BE2C (cell line): ENCODE results near the gene COX6B1.
"Not testable (repeated sequence)": the region's sequence is repeated elsewhere in the genome, so short reads cannot be mapped to it uniquely, and the experiment has no call there.

Experiments
- DNase-seq: peaks from one replicate; pipeline ENCODE4 v3.0.0-alpha.2; 2020
- H3K27me3 ChIP-seq: fragments of 250-450 bp; sonication (Bioruptor Pico); 2 replicates; pipeline ENCODE4 v1.5.1; 2020; ENCODE audit warnings: mild to moderate bottlenecking
- H3K36me3 ChIP-seq: fragments of 250-450 bp; sonication (Bioruptor Pico); 2 replicates; pipeline ENCODE4 v1.5.1; 2020; ENCODE audit warnings: mild to moderate bottlenecking
- H3K4me1 ChIP-seq: fragments of 250-450 bp; sonication (Bioruptor Pico); 2 replicates; pipeline ENCODE4 v1.5.1; 2020
- H3K4me3 ChIP-seq: 2 replicates; pipeline ENCODE4 v1.5.1; 2011; ENCODE audit warnings: low read depth, low read length
- H3K9me3 ChIP-seq: fragments of 250-450 bp; sonication (Bioruptor Pico); 2 replicates; pipeline ENCODE4 v1.5.1; 2020
- CTCF ChIP-seq: IDR thresholded peaks from 2 replicates; pipeline ENCODE4 v1.5.1; 2012; ENCODE audit warnings: mild to moderate bottlenecking, low read depth, low read length

The COX6B1 gene

DNA sequence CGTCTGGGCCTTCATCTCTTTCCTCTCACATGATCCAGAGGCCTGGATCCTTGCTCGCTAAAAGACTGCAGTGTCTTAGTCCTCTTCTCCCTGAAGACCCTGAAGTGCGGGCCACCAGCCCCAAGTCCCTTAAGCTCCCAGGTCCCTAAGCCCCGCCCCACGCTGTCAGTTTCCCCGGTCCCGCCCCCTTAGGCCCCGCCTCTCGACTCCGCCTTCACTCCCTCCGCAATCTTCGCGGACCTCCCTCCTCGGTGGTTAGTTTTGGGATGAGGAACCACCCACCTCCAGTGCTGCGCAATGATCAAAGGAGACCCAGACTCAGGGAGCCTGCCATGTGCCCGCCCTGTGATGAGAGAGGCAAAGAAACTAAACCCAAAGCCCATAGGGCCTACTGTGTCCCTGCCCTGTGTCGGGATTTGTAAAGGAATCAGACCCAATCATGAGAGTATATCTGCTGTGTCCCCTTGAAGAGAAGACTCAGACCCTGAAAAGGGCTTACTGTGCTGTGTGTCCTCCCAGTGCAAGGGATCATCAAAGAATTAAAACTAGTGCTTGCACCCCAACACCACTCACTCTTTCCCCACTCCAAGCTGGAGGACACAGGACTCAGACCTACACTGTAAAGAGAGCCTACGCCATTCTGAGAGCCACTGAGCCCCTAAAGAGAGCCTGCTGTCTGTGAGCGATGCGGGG is 3.0 kb upstream of the COX6B1 start:
- no peak for TF ChIP-seq CTCF
- peak overlapping the region; percentile 51 for H3K4me3 ChIP-seq
- H3K4me1 ChIP-seq: peaks cover 7% of the 10 kb centered on the region; the same call in 1 of the 2 replicates
- H3K36me3 ChIP-seq: peaks cover 2% of the 10 kb centered on the region; the same call in 1 of the 2 replicates
- H3K9me3 ChIP-seq: no peaks in the 10 kb centered on the region
- peak; percentile 83 for DNase-seq
- no peaks in the 10 kb centered on the region for H3K27me3 ChIP-seq

- H3K27me3 ChIP-seq: no peaks in the 10 kb centered on the region
- H3K36me3 ChIP-seq: peaks cover 8% of the 10 kb centered on the region
- H3K4me3 ChIP-seq: no peak overlapping the region
- peaks cover 7% of the 10 kb centered on the region; the same call in 1 of the 2 replicates for H3K4me1 ChIP-seq
- no peaks in the 10 kb centered on the region for H3K9me3 ChIP-seq
- no peak for DNase-seq
- TF ChIP-seq CTCF: no peak
Measured at GRCh38 chr19:35645680-35646511, 2.2 kb upstream of the COX6B1 start.

DNA sequence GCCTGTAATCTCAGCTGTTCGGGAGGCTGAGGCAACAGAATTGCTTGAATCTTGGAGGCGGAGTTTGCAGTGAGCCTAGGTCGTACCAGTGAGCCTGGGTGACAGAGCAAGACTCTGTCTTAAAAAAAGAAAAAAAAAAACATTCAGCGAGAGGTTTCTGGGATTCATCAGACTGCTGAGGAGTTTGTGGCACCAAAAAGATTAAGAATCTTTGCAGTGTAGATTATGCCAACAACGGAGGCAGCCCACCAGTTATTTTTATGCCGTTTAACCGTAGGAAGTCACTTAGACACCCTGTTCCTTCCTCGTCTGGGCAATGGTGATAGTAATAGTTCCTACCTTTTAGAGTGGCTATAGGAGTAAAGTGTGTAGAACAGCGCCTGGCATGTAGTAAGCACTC is 2.5 kb downstream of the COX6B1 start:
- no peaks in the 10 kb centered on the region for H3K9me3 ChIP-seq
- H3K27me3 ChIP-seq: no peaks in the 10 kb centered on the region
- H3K4me3 ChIP-seq: no peak overlapping the region
- H3K4me1 ChIP-seq: no peaks in the 10 kb centered on the region
- peaks cover 44% of the 10 kb centered on the region for H3K36me3 ChIP-seq
- TF ChIP-seq CTCF: no peak
- no peak for DNase-seq

DNA sequence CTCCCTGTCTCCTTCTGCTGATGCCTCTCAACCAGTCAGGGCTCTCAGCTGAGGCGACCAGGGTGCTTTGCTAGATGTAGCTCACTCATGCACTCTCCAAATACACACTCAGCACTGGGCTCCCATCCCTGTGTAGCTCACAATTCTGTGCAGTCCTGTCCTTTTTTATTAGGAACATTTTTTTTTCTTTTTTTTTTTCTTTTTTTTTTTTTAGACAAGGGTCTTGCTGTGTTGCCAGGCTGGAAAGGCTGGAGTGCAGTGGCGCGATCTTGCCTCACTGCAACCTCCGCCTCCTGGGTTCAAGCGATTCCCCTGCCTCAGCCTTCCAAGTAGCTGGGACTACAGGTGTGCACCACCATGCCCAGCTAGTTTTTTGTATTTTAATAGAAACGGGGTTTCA is 6.7 kb downstream of the COX6B1 start:
- DNase-seq, H3K27me3 ChIP-seq, H3K9me3 ChIP-seq, H3K4me3 ChIP-seq, H3K4me1 ChIP-seq: not testable (repeated sequence)
- H3K36me3 ChIP-seq: peaks cover 67% of the 10 kb centered on the region

DNA sequence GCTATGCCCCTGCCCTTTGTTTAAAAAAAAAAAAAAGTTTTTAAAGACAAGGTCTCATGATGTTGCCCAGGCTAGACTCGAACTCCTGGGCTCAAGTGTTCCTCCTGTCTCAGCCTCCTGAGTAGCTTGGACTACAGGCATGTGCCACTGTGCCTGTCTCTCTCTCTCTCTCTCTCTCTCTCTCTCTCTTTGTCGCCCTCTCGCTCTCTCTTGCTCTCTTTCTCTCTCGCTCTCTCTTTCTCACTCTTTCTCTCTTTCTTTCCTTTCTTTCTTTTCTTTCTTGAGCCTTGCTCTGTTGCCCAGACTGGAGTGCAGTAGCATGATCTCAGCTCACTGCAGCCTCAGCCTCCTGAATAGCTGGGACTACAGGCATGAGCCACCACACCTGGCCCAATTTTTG is 7.5 kb downstream of the COX6B1 start:
- no peak for TF ChIP-seq CTCF
- no peak for DNase-seq
- peaks cover 62% of the 10 kb centered on the region for H3K36me3 ChIP-seq
- H3K27me3 ChIP-seq: no peaks in the 10 kb centered on the region
- no peak overlapping the region for H3K4me3 ChIP-seq
- no peaks in the 10 kb centered on the region for H3K4me1 ChIP-seq
- H3K9me3 ChIP-seq: no peaks in the 10 kb centered on the region

DNA sequence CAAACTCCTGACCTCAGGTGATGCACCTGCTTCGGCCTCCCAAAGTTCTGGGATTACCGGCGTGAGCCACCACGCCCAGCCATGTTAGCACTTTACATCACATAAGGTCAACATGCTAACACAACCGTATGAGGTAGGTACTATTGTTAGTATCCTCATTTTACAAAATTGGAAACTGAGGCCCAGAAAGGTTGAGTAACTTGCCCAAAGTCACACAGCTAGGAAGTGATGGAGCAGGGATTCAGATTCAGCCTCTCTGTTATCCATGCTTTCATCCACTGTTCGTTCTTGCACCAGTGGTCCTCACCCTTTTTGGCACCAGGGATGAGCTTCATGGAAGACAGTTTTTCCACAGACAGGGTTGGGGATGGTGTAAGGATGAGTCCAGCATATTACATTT is 8.6 kb downstream of the COX6B1 start:
- H3K4me3 ChIP-seq: no peak overlapping the region
- no peaks in the 10 kb centered on the region for H3K9me3 ChIP-seq

More for the DNA sequence above, 8.6 kb downstream of the COX6B1 start:
- TF ChIP-seq CTCF: no peak
- Histone ChIP-seq H3K4me1 (no peaks in the 10 kb centered on the region), H3K27me3 (no peaks in the 10 kb centered on the region), H3K36me3 (peaks cover 51% of the 10 kb centered on the region)
- DNase-seq: no peak
